ENCODE results near the gene GABRB2. TPM values are rescaled to one million over a fixed set of nuclear protein-coding genes. Genes with fewer than 3 reads are reported as not detected.

GABRB2 gene
- total RNA-seq, 4 donors from 2014 or later: 1.9 to 8.0 (median 2.3) TPM

- ATAC-seq (ENCODE audit: low FRiP score): no peak
- TF ChIP-seq CTCF (IDR thresholded peaks at IDR 0.05): no peak
- no peak for DNase-seq (ENCODE audit: low spot score)
These were observed 135.9 kb downstream of the GABRB2 start for GRCh38 chr5:161410640-161411039.

- DNase-seq (ENCODE audit: low spot score) (no peak), ATAC-seq (ENCODE audit: low FRiP score) (no peak)
- no peak for TF ChIP-seq CTCF (IDR thresholded peaks at IDR 0.05)
These were observed 137.1 kb downstream of the GABRB2 start for GRCh38 chr5:161409471-161409870.

GRCh38 chr5:161406880-161407279 is 139.6 kb downstream of the GABRB2 start:
- DNase-seq (ENCODE audit: low spot score) (no peak), ATAC-seq (ENCODE audit: low FRiP score) (peak; percentile 73)
- no peak for TF ChIP-seq CTCF (IDR thresholded peaks at IDR 0.05)

- DNase-seq (ENCODE audit: low spot score) (no peak), ATAC-seq (ENCODE audit: low FRiP score) (no peak)
- no peak for TF ChIP-seq CTCF (IDR thresholded peaks at IDR 0.05)
These were observed 142.5 kb downstream of the GABRB2 start for GRCh38 chr5:161403996-161404395.

GRCh38 chr5:161403121-161403520 is 143.4 kb downstream of the GABRB2 start:
- ATAC-seq (ENCODE audit: low FRiP score) (no peak), DNase-seq (ENCODE audit: low spot score) (no peak)
- no peak for TF ChIP-seq CTCF (IDR thresholded peaks at IDR 0.05)

- DNase-seq (ENCODE audit: low spot score) (no peak), ATAC-seq (ENCODE audit: low FRiP score) (peak; percentile 52)
- no peak for TF ChIP-seq CTCF (IDR thresholded peaks at IDR 0.05)
These were observed 145.9 kb downstream of the GABRB2 start for GRCh38 chr5:161400583-161400982.

- TF ChIP-seq CTCF (IDR thresholded peaks at IDR 0.05): no peak
- peak; percentile 50 for ATAC-seq (ENCODE audit: low FRiP score)
- DNase-seq (ENCODE audit: low spot score): no peak
These were observed 146.4 kb downstream of the GABRB2 start for GRCh38 chr5:161399996-161400562.
